Stimulated activated CD8-positive, alpha-beta memory T cell treated with anti-CD3 and anti-CD28 coated beads, Interleukin-4, amount 100 ng/mL, for 1 hour (primary cell): ENCODE measurements around the gene ORAI2.
"Not testable (repeated sequence)": the region's sequence is repeated elsewhere in the genome, so short reads cannot be mapped to it uniquely, and the experiment has no call there.

ENCODE experiments used
- DNase-seq, 2 donors: peaks; one replicate each; pipeline ENCODE4 v3.0.0-alpha.2; 2020; ENCODE audit warnings: low read depth in 2 of 2, low spot score in 1 of 2

The ORAI2 gene

GRCh38 chr7:102468478-102469350 lies 35.3 kb downstream of the ORAI2 start:
- no peak for DNase-seq

GRCh38 chr7:102469351-102469971 lies 36.1 kb downstream of the ORAI2 start:
- no peak for DNase-seq

DNA sequence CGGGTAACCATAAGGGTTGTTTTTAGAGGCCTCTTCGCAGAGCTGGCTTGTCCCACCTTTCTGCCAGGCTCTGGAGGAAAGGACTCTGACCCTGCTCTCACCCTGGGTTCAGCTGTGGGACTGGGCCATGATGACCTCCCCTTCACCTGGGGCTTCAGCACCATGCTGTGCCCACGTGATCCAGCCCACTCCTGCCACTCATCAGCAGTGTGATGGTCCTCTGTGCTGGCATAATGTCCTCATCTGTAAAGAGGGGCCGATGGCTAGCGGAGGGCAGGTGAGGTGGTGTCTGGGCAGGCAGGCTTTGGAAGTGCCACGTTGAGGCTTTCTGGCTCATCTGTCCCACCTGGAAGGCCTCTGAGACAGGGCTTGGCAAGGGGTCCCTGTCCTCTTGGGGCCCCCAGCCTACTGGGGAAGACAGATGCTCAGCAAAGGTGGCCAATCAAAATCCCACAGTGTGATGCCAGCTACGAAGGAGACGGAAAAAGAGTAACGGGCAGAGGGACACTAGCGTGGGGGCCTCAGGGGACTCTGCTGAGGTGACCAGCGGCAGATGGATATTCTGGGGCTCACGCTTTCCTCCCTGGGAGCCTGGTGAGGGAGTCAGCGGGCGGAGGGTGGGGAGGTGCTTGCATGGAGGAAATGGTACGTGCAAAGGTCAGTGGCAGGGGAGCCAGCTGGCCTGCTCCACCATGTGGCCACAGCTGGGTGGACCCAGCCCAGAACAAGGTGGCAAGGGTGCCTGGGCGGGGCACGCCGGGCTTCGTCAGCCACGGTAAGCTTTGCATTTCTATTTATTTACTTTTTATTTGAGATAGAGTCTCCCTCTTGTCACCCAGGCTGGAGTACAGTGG lies 36.8 kb downstream of the ORAI2 start:
- no peak for DNase-seq

DNA sequence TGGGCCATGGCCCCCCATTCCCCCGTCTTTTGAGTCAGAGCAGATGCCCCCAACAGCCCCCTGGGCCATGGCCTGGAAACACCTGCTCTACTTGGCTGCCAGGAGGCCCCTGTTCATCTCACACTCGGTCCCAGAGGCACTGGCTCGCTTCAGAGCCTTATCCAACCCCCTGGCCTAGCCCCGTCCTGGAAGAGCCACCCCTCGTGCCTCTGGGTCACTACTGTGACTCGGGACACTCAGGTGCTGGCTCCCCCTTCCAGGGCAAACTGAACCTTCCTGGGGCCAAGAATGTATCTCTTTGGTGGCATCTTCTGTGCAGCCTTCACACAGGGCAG lies 38.4 kb downstream of the ORAI2 start:
- DNase-seq = no peak

GRCh38 chr7:102472126-102473041 lies 39.0 kb downstream of the ORAI2 start:
- no peak for DNase-seq

GRCh38 chr7:102473271-102473991 lies 40.1 kb downstream of the ORAI2 start:
- no peak for DNase-seq

GRCh38 chr7:102474116-102474515 lies 40.7 kb downstream of the ORAI2 start:
- DNase-seq = not testable (repeated sequence)

- not testable (repeated sequence) for DNase-seq
These were observed 41.5 kb downstream of the ORAI2 start for GRCh38 chr7:102474736-102475435.

GRCh38 chr7:102478314-102479208 lies 45.2 kb downstream of the ORAI2 start, which contains the start of gene POLR2J:
TSS of gene POLR2J (minus strand) at chr7:102478922. CDS start at chr7:102478860, 62 bp downstream.
- peak; percentile 87 to 99 for DNase-seq

DNA sequence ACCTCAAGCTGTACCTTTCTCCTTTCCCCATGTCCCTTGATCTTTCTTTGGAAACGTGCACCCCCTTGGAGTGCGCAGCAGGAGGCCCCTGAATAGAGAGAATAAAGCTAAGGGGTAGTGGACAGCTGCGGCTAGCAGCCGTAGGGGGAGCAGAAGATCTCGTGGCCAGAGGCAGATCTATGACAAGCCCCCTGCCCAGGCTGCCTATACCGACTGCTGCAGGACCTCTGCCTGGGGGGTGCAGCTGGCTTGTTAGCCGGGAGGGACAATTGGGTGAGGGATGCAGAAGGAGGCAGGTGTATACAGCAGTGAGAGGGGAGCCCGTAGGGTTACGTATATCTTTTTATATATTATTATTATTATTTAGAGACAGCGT lies 45.8 kb downstream of the ORAI2 start:
- DNase-seq = not testable (repeated sequence)

GRCh38 chr7:102479982-102480637 lies 46.7 kb downstream of the ORAI2 start:
- not testable (repeated sequence) for DNase-seq

DNA sequence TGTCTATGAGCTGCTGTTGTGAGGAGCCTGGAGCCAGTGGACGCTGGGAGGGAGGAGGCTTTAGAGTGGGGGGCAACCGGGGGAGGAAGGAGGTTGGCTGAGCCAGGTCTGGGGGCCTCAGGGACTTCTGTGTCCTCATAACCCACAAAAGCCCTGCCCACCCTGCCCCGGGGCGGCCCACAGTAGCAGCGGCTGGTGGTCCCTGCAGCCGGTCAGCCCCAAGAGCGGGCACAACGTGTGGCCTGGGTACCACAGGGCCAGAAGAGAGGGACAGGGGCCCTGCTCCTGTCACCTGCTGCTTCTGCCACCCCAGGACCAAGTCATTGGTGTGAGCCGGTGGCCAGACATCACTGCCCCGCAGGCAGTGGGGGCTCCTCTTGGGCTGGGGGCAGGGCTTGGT lies 48.6 kb downstream of the ORAI2 start:
- DNase-seq = not testable (repeated sequence)

DNA sequence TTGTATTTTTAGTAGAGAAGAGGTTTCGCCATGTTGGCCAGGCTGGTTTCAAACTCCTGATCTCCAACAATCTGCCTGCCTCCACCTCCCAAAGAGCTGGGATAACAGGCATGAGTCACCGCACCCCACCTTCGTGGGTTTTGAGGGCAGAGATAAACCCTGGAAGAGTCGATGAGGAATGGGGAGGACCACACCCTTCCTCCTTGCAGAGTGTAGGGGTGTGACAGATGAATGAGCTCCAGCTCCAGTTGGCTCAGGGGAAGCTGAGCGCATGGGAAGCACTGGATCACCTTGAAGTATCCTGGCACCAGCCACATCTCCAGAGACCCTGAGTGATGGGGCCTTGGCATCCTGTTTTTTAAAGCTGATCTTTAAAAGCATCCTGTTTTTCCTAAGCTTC lies 50.9 kb downstream of the ORAI2 start:
- not testable (repeated sequence) for DNase-seq

- not testable (repeated sequence) for DNase-seq
These were observed 57.2 kb downstream of the ORAI2 start for GRCh38 chr7:102490529-102491075.

DNA sequence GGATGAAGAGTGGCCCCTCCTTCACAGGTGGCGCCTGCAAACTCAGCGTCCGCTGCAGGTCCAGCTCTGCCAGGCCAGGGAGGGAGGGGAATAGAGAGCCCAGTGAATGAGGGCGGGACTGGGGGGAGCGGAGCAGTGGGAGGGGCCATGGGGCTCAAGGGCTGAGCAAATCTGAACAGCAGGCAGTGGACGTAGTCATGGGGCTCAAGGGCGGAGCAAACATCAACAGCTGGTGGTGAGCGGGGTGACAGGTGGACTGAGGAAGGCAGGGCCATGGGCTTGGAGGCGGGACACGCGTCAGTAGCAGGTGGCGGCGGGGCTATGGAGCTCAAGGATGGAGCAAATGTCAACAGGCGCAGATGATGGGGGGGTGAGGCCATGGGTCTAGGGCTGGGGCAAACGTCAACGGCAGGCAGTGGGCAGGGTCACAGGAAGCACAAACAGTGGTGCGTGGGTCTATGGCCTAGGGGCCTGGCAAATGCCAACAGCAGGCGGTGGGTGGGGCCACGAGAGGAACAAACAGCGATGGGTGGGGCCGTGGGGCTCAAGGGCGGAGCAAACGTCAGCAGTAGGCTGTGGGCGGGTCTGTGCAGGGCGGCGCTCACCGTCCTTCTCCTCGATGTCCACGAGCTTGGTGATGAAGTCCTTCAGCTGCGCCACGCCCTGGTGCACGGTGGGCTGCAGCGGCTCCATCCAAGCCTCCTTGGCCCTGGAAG lies 60.0 kb downstream of the ORAI2 start:
- not testable (repeated sequence) for DNase-seq

DNA sequence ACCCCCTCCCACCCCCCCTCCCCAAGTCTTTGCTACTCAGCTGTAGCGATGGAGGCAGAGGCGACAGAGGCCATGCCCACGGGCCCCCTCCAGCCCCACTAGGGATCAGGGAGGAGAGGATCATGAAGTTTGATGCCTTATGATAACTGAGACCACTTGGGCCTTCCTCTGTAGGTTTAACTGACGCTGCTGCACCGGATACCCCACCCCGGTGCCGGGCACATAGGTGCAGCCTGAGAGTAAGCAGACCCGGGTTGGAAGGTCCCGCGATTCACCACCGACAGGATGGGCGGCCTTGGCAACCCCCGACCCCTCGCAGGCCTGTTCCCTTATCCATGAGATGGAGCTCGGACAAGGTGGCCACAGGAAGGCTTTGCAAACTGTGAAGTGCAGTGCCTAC lies 60.7 kb downstream of the ORAI2 start:
- not testable (repeated sequence) for DNase-seq
